CD14-positive monocyte (primary cell): ENCODE data around the gene SFTPD. TPM values are rescaled to one million over a fixed set of nuclear protein-coding genes. Genes with fewer than 3 reads are reported as not detected.

Experiments used
- DNase-seq, 3 donors: peaks; one replicate each; pipeline ENCODE4 v3.0.0-alpha.2; 2011 to 2022
- H2AFZ ChIP-seq: 2 replicates; pipeline ENCODE4 v1.6.0; 2012; ENCODE audit warnings: mild to moderate bottlenecking, low read depth, low read length, inconsistent platforms; ENCODE audit not compliant: insufficient read depth, poor library complexity, severe bottlenecking
- H3K27ac ChIP-seq, 2 donors: 1 replicate in 1 of 2; 2 replicates in 1 of 2; pipeline ENCODE4 v1.5.1; 2012 to 2013; ENCODE audit warnings: low read length in 2 of 2, control low read depth in 1 of 2, inconsistent platforms in 1 of 2, low read depth in 1 of 2, mild to moderate bottlenecking in 1 of 2
- H3K27me3 ChIP-seq, 2 donors: one replicate each; pipeline versions ENCODE4 v1.6.0 to v1.6.1; 2011 to 2013; ENCODE audit warnings: low read length in 2 of 2; ENCODE audit not compliant: control insufficient read depth in 2 of 2, insufficient read depth in 2 of 2
- H3K36me3 ChIP-seq, 2 donors: replicated peaks in 1 of 2; 1 replicate in 1 of 2; 2 replicates in 1 of 2; pipeline versions ENCODE4 v1.5.1 to v1.6.1; 2012 to 2013; ENCODE audit warnings: low read length in 2 of 2, control low read depth in 1 of 2, inconsistent platforms in 1 of 2, mild to moderate bottlenecking in 1 of 2; ENCODE audit not compliant: insufficient read depth in 2 of 2, control insufficient read depth in 1 of 2
- H3K4me1 ChIP-seq, 2 donors: 1 replicate in 1 of 2; 2 replicates in 1 of 2; pipeline versions ENCODE4 v1.5.1 to v1.6.1; 2012 to 2013; ENCODE audit warnings: low read length in 2 of 2, control low read depth in 1 of 2, inconsistent platforms in 1 of 2, mild to moderate bottlenecking in 1 of 2, moderate library complexity in 1 of 2; ENCODE audit not compliant: insufficient read depth in 2 of 2, control insufficient read depth in 1 of 2
- H3K4me2 ChIP-seq: replicated peaks from 2 replicates; pipeline ENCODE3; 2012; ENCODE audit warnings: low read length, moderate library complexity, mild to moderate bottlenecking; ENCODE audit not compliant: poor library complexity, severe bottlenecking; ENCODE audit errors: extremely low read depth
- H3K4me3 ChIP-seq, 3 experiments: fragments of 200-600 bp in 1 of 3; sonication (generic) in 1 of 3; replicated peaks in 1 of 3; 1 replicate in 2 of 3; 2 replicates in 1 of 3; pipeline ENCODE4 v1.5.1; 2011 to 2013; ENCODE audit warnings: low read length in 3 of 3, mild to moderate bottlenecking in 3 of 3, control low read depth in 2 of 3, low read depth in 2 of 3, inconsistent platforms in 1 of 3, moderate library complexity in 1 of 3
- H3K79me2 ChIP-seq: 2 replicates; pipeline ENCODE4 v1.6.0; 2012; ENCODE audit warnings: mild to moderate bottlenecking, control low read depth, inconsistent platforms, low read length, moderate library complexity; ENCODE audit not compliant: insufficient read depth
- H3K9ac ChIP-seq: 2 replicates; pipeline ENCODE4 v1.6.0; 2017; ENCODE audit warnings: low read length, mild to moderate bottlenecking; ENCODE audit not compliant: insufficient read depth, poor library complexity, severe bottlenecking
- H3K9me3 ChIP-seq, 2 donors: replicated peaks in 1 of 2; 1 replicate in 1 of 2; 2 replicates in 1 of 2; pipeline versions ENCODE4 v1.5.1 to v1.6.1; 2012 to 2013; ENCODE audit warnings: low read length in 2 of 2, control low read depth in 1 of 2; ENCODE audit not compliant: control insufficient read depth in 1 of 2, insufficient read depth in 1 of 2
- H4K20me1 ChIP-seq: 2 replicates; pipeline ENCODE4 v1.6.0; 2012; ENCODE audit warnings: mild to moderate bottlenecking, low read length, control low read depth, moderate library complexity; ENCODE audit not compliant: insufficient read depth
- H3K27ac Mint-ChIP-seq, 7 donors: one replicate each; pipeline ENCODE4 v1.8.0; 2020; ENCODE audit warnings: mild to moderate bottlenecking in 7 of 7, mixed read lengths in 7 of 7, moderate library complexity in 6 of 7, inconsistent platforms in 2 of 7
- H3K27me3 Mint-ChIP-seq, 3 donors: one replicate each; pipeline ENCODE4 v1.8.0; 2021 to 2022; ENCODE audit warnings: low read depth in 3 of 3, mild to moderate bottlenecking in 3 of 3, mixed read lengths in 3 of 3, moderate library complexity in 3 of 3, inconsistent platforms in 1 of 3
- H3K36me3 Mint-ChIP-seq, 2 donors: one replicate each; pipeline ENCODE4 v1.8.0; 2020; ENCODE audit warnings: mixed read lengths in 2 of 2, inconsistent platforms in 1 of 2, mild to moderate bottlenecking in 1 of 2
- H3K4me1 Mint-ChIP-seq: one replicate; pipeline ENCODE4 v1.8.0; 2020; ENCODE audit warnings: mild to moderate bottlenecking, mixed read lengths
- H3K4me3 Mint-ChIP-seq, 2 donors: one replicate each; pipeline ENCODE4 v1.8.0; 2020; ENCODE audit warnings: mild to moderate bottlenecking in 2 of 2, mixed read lengths in 2 of 2, moderate library complexity in 1 of 2
- H3K9me3 Mint-ChIP-seq, 7 donors: one replicate each; pipeline ENCODE4 v1.8.0; 2020 to 2022; ENCODE audit warnings: mixed read lengths in 7 of 7, mild to moderate bottlenecking in 6 of 7, moderate library complexity in 6 of 7, inconsistent platforms in 2 of 7
- WGBS: methylation state at CpG from one replicate; pipeline ENCODE4 v1.1.5; 2013; ENCODE audit warnings: missing lambda C conversion rate; ENCODE audit not compliant: insufficient coverage; 5-methylcytosine and 5-hydroxymethylcytosine counted together
- intact Hi-C, 2 donors: fragments of 100-400 bp; cut with micrococcal nuclease; formaldehyde crosslinking; loops; one replicate each; pipeline versions ENCODE4 v1.15.0 to v1.15.1; 2023
- polyA plus RNA-seq, 3 donors: library from polyadenylated mRNA; depleted of rRNA in 1 of 3; unstranded in 2 of 3; stranded (reverse) in 1 of 3; fragments of 300-500 nt in 2 of 3; fragments of >200 nt in 1 of 3; fragmentation: Illumina TruSeq in 2 of 3; gene quantifications; 1 replicate in 2 of 3; 2 replicates in 1 of 3; pipeline ENCODE4 v1.2.3, GENCODE V29; 2012 to 2021
- TF ChIP-seq, protein P1 (sequence below): fragments of 200-600 bp; IDR thresholded peaks from one replicate; pipeline ENCODE4 v1.8.0; 2022; ENCODE audit warnings: antibody characterized with exemption, mild to moderate bottlenecking

The SFTPD gene
- polyA plus RNA-seq, 3 donors, result 0.84 to 1.4 (median 1.2) TPM

DNA sequence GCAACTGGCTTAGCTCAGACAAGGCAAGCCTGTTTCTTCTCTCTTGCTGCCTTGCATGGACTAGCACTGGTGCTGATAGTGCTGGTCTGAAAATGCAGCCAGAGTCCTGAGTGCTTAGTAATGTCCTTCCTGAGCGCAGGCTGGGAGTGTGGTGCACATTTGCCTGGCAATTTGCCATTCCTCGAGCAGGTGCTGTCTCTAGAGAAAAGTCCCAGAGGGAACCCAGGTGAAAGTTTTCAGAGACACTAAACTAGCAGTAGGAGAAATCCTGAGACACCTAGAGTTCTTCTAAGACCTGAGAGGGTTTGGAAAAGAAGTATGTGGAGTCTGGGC, 1.9 kb downstream of the SFTPD start:
- peaks cover 3 to 5% (median 3%) of the 10 kb centered on the region in 3 donors for H3K27me3 Mint-ChIP-seq
- no peaks in the 10 kb centered on the region for H3K79me2 ChIP-seq
- no peak overlapping the region for H3K4me3 Mint-ChIP-seq
- no peaks in the 10 kb centered on the region for H3K36me3 Mint-ChIP-seq
- no peak overlapping the region for H3K9ac ChIP-seq
- peaks cover 3 to 13% (median 7%) of the 10 kb centered on the region in 7 donors for H3K9me3 Mint-ChIP-seq
- H3K27ac ChIP-seq, result no peak overlapping the region
- WGBS, result 73% methylated on average over 2 of the region's 2 CpGs
- no peak overlapping the region for H3K4me2 ChIP-seq
- intact Hi-C loops, result no loop called here
- peaks cover 27% of the 10 kb centered on the region for H3K4me1 Mint-ChIP-seq
- no peak for DNase-seq
- TF ChIP-seq, protein P1, sequence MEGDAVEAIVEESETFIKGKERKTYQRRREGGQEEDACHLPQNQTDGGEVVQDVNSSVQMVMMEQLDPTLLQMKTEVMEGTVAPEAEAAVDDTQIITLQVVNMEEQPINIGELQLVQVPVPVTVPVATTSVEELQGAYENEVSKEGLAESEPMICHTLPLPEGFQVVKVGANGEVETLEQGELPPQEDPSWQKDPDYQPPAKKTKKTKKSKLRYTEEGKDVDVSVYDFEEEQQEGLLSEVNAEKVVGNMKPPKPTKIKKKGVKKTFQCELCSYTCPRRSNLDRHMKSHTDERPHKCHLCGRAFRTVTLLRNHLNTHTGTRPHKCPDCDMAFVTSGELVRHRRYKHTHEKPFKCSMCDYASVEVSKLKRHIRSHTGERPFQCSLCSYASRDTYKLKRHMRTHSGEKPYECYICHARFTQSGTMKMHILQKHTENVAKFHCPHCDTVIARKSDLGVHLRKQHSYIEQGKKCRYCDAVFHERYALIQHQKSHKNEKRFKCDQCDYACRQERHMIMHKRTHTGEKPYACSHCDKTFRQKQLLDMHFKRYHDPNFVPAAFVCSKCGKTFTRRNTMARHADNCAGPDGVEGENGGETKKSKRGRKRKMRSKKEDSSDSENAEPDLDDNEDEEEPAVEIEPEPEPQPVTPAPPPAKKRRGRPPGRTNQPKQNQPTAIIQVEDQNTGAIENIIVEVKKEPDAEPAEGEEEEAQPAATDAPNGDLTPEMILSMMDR, result no peak
- H3K27me3 ChIP-seq, result no peaks in the 10 kb centered on the region
- H3K36me3 ChIP-seq, result no peaks in the 10 kb centered on the region
- no peak overlapping the region for H3K4me3 ChIP-seq
- H4K20me1 ChIP-seq, result no peaks in the 10 kb centered on the region
- H3K4me1 ChIP-seq, result peaks cover 30 to 31% of the 10 kb centered on the region in 2 donors
- peak overlapping the region in 2 of 7 donors; percentile 25 to 38 for H3K27ac Mint-ChIP-seq
- H2AFZ ChIP-seq, result no peak overlapping the region
- peaks cover 6 to 7% of the 10 kb centered on the region in 2 donors for H3K9me3 ChIP-seq

- Mint-ChIP-seq H3K27ac (peak overlapping the region in 1 of 7 donors; percentile 25), H3K4me3 (no peak overlapping the region), H3K9me3 (peaks cover under 1 to 7% (median 4%) of the 10 kb centered on the region in 7 donors), H3K36me3 (no peaks in the 10 kb centered on the region), H3K4me1 (peaks cover 31% of the 10 kb centered on the region), H3K27me3 (peaks cover 3 to 5% (median 3%) of the 10 kb centered on the region in 3 donors)
- Histone ChIP-seq H3K4me1 (peaks cover 32 to 35% of the 10 kb centered on the region in 2 donors), H3K27me3 (no peaks in the 10 kb centered on the region), H3K4me2 (no peak overlapping the region), H2AFZ (no peak overlapping the region), H3K79me2 (no peaks in the 10 kb centered on the region), H4K20me1 (no peaks in the 10 kb centered on the region), H3K36me3 (no peaks in the 10 kb centered on the region), H3K27ac (no peak overlapping the region), H3K9ac (no peak overlapping the region), H3K4me3 (no peak overlapping the region), H3K9me3 (peaks cover under 1 to 2% of the 10 kb centered on the region in 2 donors)
- WGBS, result 82% methylated on average over 2 of the region's 8 CpGs
- no peak for DNase-seq
- intact Hi-C loops, result no loop called here
- TF ChIP-seq, protein P1, result no peak
Observed at GRCh38 chr10:79946271-79947082, 2.4 kb downstream of the SFTPD start.
